Measurements from ENCODE around the gene RNF19B. TPM values are rescaled to one million over a fixed set of nuclear protein-coding genes. Genes with fewer than 3 reads are reported as not detected.

Gene RNF19B
- total RNA-seq, 2 donors from 2014 or later = 17.8 TPM

- TF ChIP-seq CTCF (conservative IDR thresholded peaks at IDR 0.05) = no peak
- no peak overlapping the region for H3K4me3 ChIP-seq (ENCODE audit: low read length)
- Mint-ChIP-seq H3K4me3 (no peak overlapping the region), H3K27ac (no peak overlapping the region), H3K27me3 (ENCODE audit: insufficient read depth) (no peaks in the 10 kb centered on the region), H3K9me3 (no peaks in the 10 kb centered on the region), H3K4me1 (peaks cover 6% of the 10 kb centered on the region), H3K36me3 (ENCODE audit: low read depth) (peaks cover 8% of the 10 kb centered on the region)
- WGBS, 2 experiments (ENCODE audit: insufficient coverage in 1 of 2, insufficient read length in 1 of 2) = 78% methylated on average over 3 of the region's 3 CpGs
- peaks cover 3% of the 10 kb centered on the region for H3K4me1 ChIP-seq (ENCODE audit: control insufficient read depth, insufficient read depth, low read length)
- no peak overlapping the region for H3K27ac ChIP-seq (ENCODE audit: low read depth, low read length)
- peaks cover 6% of the 10 kb centered on the region for H3K36me3 ChIP-seq (ENCODE audit: control insufficient read depth, insufficient read depth, low read length)
- no peaks in the 10 kb centered on the region for H3K27me3 ChIP-seq (ENCODE audit: control insufficient read depth, insufficient read depth, low read length, poor library complexity, severe bottlenecking)
- DNase-seq = no peak
- no peak overlapping the region for H3K9ac ChIP-seq (ENCODE audit: extremely low read depth, low read length, poor library complexity, severe bottlenecking)
- no peaks in the 10 kb centered on the region for H3K9me3 ChIP-seq (ENCODE audit: control insufficient read depth, low read length)
These were observed 7.6 kb downstream of the RNF19B start for GRCh38 chr1:32957017-32957416.

GRCh38 chr1:32954168-32954567 lies 10.4 kb downstream of the RNF19B start:
- Mint-ChIP-seq H3K9me3 (no peaks in the 10 kb centered on the region), H3K27ac (no peak overlapping the region), H3K4me1 (peaks cover 6% of the 10 kb centered on the region), H3K36me3 (ENCODE audit: low read depth) (peaks cover 16% of the 10 kb centered on the region), H3K4me3 (no peak overlapping the region), H3K27me3 (ENCODE audit: insufficient read depth) (no peaks in the 10 kb centered on the region)
- WGBS, 2 experiments (ENCODE audit: insufficient coverage in 1 of 2, insufficient read length in 1 of 2) = 91 to 94% methylated on average over 5 to 6 of the region's 6 CpGs
- TF ChIP-seq CTCF (conservative IDR thresholded peaks at IDR 0.05) = no peak
- Histone ChIP-seq H3K9me3 (ENCODE audit: control insufficient read depth, low read length) (no peaks in the 10 kb centered on the region), H3K4me1 (ENCODE audit: control insufficient read depth, insufficient read depth, low read length) (peaks cover 2% of the 10 kb centered on the region), H3K27ac (ENCODE audit: low read depth, low read length) (no peak overlapping the region), H3K9ac (ENCODE audit: extremely low read depth, low read length, poor library complexity, severe bottlenecking) (no peak overlapping the region), H3K4me3 (ENCODE audit: low read length) (no peak overlapping the region), H3K36me3 (ENCODE audit: control insufficient read depth, insufficient read depth, low read length) (peaks cover 6% of the 10 kb centered on the region), H3K27me3 (ENCODE audit: control insufficient read depth, insufficient read depth, low read length, poor library complexity, severe bottlenecking) (no peaks in the 10 kb centered on the region)
- DNase-seq = no peak

GRCh38 chr1:32953495-32953894 lies 11.1 kb downstream of the RNF19B start:
- Histone ChIP-seq H3K27me3 (ENCODE audit: control insufficient read depth, insufficient read depth, low read length, poor library complexity, severe bottlenecking) (no peaks in the 10 kb centered on the region), H3K36me3 (ENCODE audit: control insufficient read depth, insufficient read depth, low read length) (peaks cover 7% of the 10 kb centered on the region), H3K27ac (ENCODE audit: low read depth, low read length) (no peak overlapping the region), H3K9me3 (ENCODE audit: control insufficient read depth, low read length) (no peaks in the 10 kb centered on the region), H3K4me3 (ENCODE audit: low read length) (no peak overlapping the region), H3K4me1 (ENCODE audit: control insufficient read depth, insufficient read depth, low read length) (peaks cover 5% of the 10 kb centered on the region), H3K9ac (ENCODE audit: extremely low read depth, low read length, poor library complexity, severe bottlenecking) (no peak overlapping the region)
- H3K36me3 Mint-ChIP-seq (ENCODE audit: low read depth) = peaks cover 16% of the 10 kb centered on the region
- no peak for TF ChIP-seq CTCF (conservative IDR thresholded peaks at IDR 0.05)
- H3K9me3 Mint-ChIP-seq = no peaks in the 10 kb centered on the region
- H3K4me1 Mint-ChIP-seq = peaks cover 12% of the 10 kb centered on the region
- no peak overlapping the region for H3K4me3 Mint-ChIP-seq
- no peak overlapping the region for H3K27ac Mint-ChIP-seq
- WGBS, 2 experiments (ENCODE audit: insufficient coverage in 1 of 2, insufficient read length in 1 of 2) = 92% methylated on average over 1 of the region's 1 CpG; no CpG with 5 or more reads in 1 of the 2 experiments
- no peaks in the 10 kb centered on the region for H3K27me3 Mint-ChIP-seq (ENCODE audit: insufficient read depth)
- no peak for DNase-seq
